G401.6 (cell line): Measurements from ENCODE around the gene METRNL.

ENCODE experiments used
- FAIRE-seq: peaks from 2 replicates; lab custom pipeline; 2012; peaks lifted over from hg19 to GRCh38; lab: Jason Lieb, UNC

METRNL gene

GRCh38 chr17:83142619-83143018 is 63.2 kb downstream of the METRNL start:
- FAIRE-seq = no peak

DNA sequence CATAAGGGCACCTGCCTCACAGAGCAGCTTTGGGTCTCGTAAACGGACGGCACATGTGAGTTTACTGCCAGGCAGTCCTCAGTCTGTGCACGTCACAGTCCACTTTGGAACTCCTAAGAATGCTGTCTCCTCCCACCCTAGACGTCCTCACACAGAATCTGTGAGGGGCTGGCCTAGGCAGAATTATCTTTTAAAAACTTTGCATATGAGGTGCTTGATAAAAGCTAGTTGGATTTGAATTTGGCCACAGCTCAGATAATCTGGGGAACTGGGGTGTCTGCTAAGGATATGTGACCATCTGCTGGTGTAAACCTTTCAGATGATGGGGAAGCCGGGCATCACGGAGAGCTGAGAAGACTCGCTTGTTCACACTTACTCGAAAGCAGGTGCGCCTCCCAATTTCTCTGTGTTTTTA is 64.4 kb downstream of the METRNL start:
- no peak for FAIRE-seq
